Activated CD8-positive, alpha-beta T cell treated with anti-CD3 and anti-CD28 coated beads for 36 hours (primary cell): Measurements from ENCODE around the gene GAB3. TPM values are rescaled to one million over a fixed set of nuclear protein-coding genes. Genes with fewer than 3 reads are reported as not detected.

Experiments
- ATAC-seq: fragments of 200-7000 bp; cut with Tn5 transposase; one replicate; pipeline ENCODE4 v1.10.0; 2021; ENCODE audit warnings: mild to moderate bottlenecking, moderate library complexity
- CTCF ChIA-PET: fragments of 350-600 bp; sonication (Branson Sonifier 250); formaldehyde crosslinking; loops from one replicate; lab custom pipeline; 2021; ENCODE audit warnings: antibody characterized with exemption; lab: Charles Lee
- POLR2A ChIA-PET: fragments of 350-600 bp; sonication (Branson Sonifier 250); formaldehyde crosslinking; loops from one replicate; lab custom pipeline; 2021; ENCODE audit warnings: antibody characterized with exemption; lab: Charles Lee
- DNase-seq: peaks from one replicate; pipeline ENCODE4 v3.0.0-alpha.2; 2020
- H3K27ac Mint-ChIP-seq: one replicate; pipeline ENCODE4 v1.8.0; 2021; ENCODE audit warnings: mild to moderate bottlenecking, mixed read lengths
- H3K27me3 Mint-ChIP-seq: one replicate; pipeline ENCODE4 v1.8.0; 2021; ENCODE audit warnings: mixed read lengths
- H3K36me3 Mint-ChIP-seq: one replicate; pipeline ENCODE4 v1.8.0; 2021; ENCODE audit warnings: low read depth, mixed read lengths
- H3K4me1 Mint-ChIP-seq: one replicate; pipeline ENCODE4 v1.8.0; 2021; ENCODE audit warnings: low read depth, mixed read lengths
- H3K4me3 Mint-ChIP-seq: one replicate; pipeline ENCODE4 v1.8.0; 2021; ENCODE audit warnings: mild to moderate bottlenecking, moderate library complexity, mixed read lengths
- H3K9me3 Mint-ChIP-seq: one replicate; pipeline ENCODE4 v1.8.0; 2021; ENCODE audit warnings: mixed read lengths
- CTCF ChIP-seq: fragments of 200-600 bp; IDR thresholded peaks from one replicate; pipeline ENCODE4 v1.8.0; 2022; ENCODE audit warnings: antibody characterized with exemption, mild to moderate bottlenecking
- intact Hi-C: fragments of 100-400 bp; cut with micrococcal nuclease; formaldehyde crosslinking; loops from one replicate; pipeline ENCODE4 v1.10.0; 2022
- total RNA-seq, 2 experiments: library from RNA; stranded (reverse); gene quantifications; one replicate each; pipeline ENCODE4 v1.2.3, GENCODE V29; 2021

Gene GAB3
- total RNA-seq, 2 experiments from 2014 or later = 3.9 to 5.0 TPM

GRCh38 chrX:154737136-154737535 is 13.7 kb downstream of the GAB3 start:
- ChIA-PET POLR2A (interaction anchor here (0.6 kb wide), 1 partner anchor 11 kb away, joined by 3 read pairs; no protein-coding TSS in a partner anchor), CTCF (interaction anchor here (1.5 to 4.6 kb wide), 2 partner anchors 12 to 19 kb away, joined by 7 to 41 read pairs; partner anchors contain the start of gene GAB3)
- H3K36me3 Mint-ChIP-seq = peaks cover 8% of the 10 kb centered on the region
- H3K9me3 Mint-ChIP-seq = no peaks in the 10 kb centered on the region
- H3K27ac Mint-ChIP-seq = peak overlapping the region; percentile 96
- peak overlapping the region; percentile 22 for H3K4me3 Mint-ChIP-seq
- no peak for DNase-seq
- ATAC-seq = no peak
- intact Hi-C loops = no loop called here
- TF ChIP-seq CTCF = no peak
- H3K27me3 Mint-ChIP-seq = no peaks in the 10 kb centered on the region
- H3K4me1 Mint-ChIP-seq = peaks cover 82% of the 10 kb centered on the region

GRCh38 chrX:154735695-154736393 is 15.0 kb downstream of the GAB3 start:
- POLR2A ChIA-PET = interaction anchor here (1.1 to 6.5 kb wide), 2 partner anchors 16 to 18 kb away, joined by 3 to 31 read pairs; no protein-coding TSS in a partner anchor
- intact Hi-C loops = no loop called here

GRCh38 chrX:154734061-154734781 is 16.7 kb downstream of the GAB3 start:
- ChIA-PET CTCF (interaction anchor here (1.1 to 1.8 kb wide), 3 partner anchors 9 to 17 kb away, joined by 3 to 9 read pairs (median 4); no protein-coding TSS in a partner anchor), POLR2A (interaction anchor here (1.1 to 6.5 kb wide), 2 partner anchors 16 to 17 kb away, joined by 3 to 31 read pairs; no protein-coding TSS in a partner anchor)
- ATAC-seq = peak; percentile 58
- DNase-seq = peak; percentile 45
- Mint-ChIP-seq H3K27ac (peak overlapping the region; percentile 96), H3K36me3 (peaks cover 8% of the 10 kb centered on the region), H3K9me3 (no peaks in the 10 kb centered on the region), H3K4me1 (peaks cover 98% of the 10 kb centered on the region), H3K27me3 (no peaks in the 10 kb centered on the region), H3K4me3 (peak overlapping the region; percentile 64)
- intact Hi-C loops = no loop called here
- TF ChIP-seq CTCF = no peak

More at GRCh38 chrX:154735695-154736393, 15.0 kb downstream of the GAB3 start:
- DNase-seq (no peak), ATAC-seq (no peak)
- Mint-ChIP-seq H3K27ac (peak overlapping the region; percentile 96), H3K36me3 (peaks cover 8% of the 10 kb centered on the region), H3K27me3 (no peaks in the 10 kb centered on the region), H3K9me3 (no peaks in the 10 kb centered on the region), H3K4me1 (peaks cover 91% of the 10 kb centered on the region), H3K4me3 (peak overlapping the region; percentile 64)
- CTCF ChIA-PET = interaction anchor here (4.6 kb wide), 1 partner anchor 14 kb away, joined by 41 read pairs; the partner anchor contains the start of gene GAB3
- TF ChIP-seq CTCF = no peak

- no peaks in the 10 kb centered on the region for H3K9me3 Mint-ChIP-seq
- peaks cover 96% of the 10 kb centered on the region for H3K4me1 Mint-ChIP-seq
- no peaks in the 10 kb centered on the region for H3K27me3 Mint-ChIP-seq
- intact Hi-C loops = no loop called here
- ChIA-PET CTCF (interaction anchor here (4.1 to 6.0 kb wide), 2 partner anchors 15 to 16 kb away, joined by 35 to 38 read pairs; partner anchors contain the start of gene GAB3), POLR2A (interaction anchor here (1.0 to 6.5 kb wide), 2 partner anchors 15 to 137 kb away, joined by 4 to 31 read pairs; no protein-coding TSS in a partner anchor)
- no peak for TF ChIP-seq CTCF
- ATAC-seq = peak; percentile 34
- peaks cover 8% of the 10 kb centered on the region for H3K36me3 Mint-ChIP-seq
- no peak for DNase-seq
- peak overlapping the region; percentile 96 for H3K27ac Mint-ChIP-seq
- peak overlapping the region; percentile 64 for H3K4me3 Mint-ChIP-seq
Measured at GRCh38 chrX:154733066-154733425, 17.8 kb downstream of the GAB3 start.
